ENCODE measurements around the gene RAD54L2.

- TF ChIP-seq POLR2A (IDR thresholded peaks at IDR 0.05): no peak
- TF ChIP-seq CTCF (IDR thresholded peaks at IDR 0.05): no peak
Observed at GRCh38 chr3:51538115-51538458, 432 bp upstream of the RAD54L2 start.
